HepG2 (cell line): ENCODE results near the gene ASB8.

Experiments used
- CHD2 ChIP-seq: IDR thresholded peaks from 2 replicates; pipeline ENCODE4 v1.6.1; 2011; ENCODE audit warnings: low read depth, low read length, improper control_type of control experiment
- CREM ChIP-seq, 2 experiments: sonication (generic) in 1 of 2; formaldehyde crosslinking in 1 of 2; IDR thresholded peaks; 2 replicates each; pipeline versions ENCODE4 v1.4.0 to v1.6.1; 2016 to 2020; ENCODE audit warnings: antibody characterized with exemption in 1 of 2, mild to moderate bottlenecking in 1 of 2, missing genetic modification reagents in 1 of 2
- CTCF ChIP-seq: sonication (generic); formaldehyde crosslinking; IDR thresholded peaks from 2 replicates; pipeline ENCODE4 v1.5.0; 2020; ENCODE audit warnings: mild to moderate bottlenecking, missing genetic modification reagents, moderate library complexity
- DMAP1 ChIP-seq: IDR thresholded peaks from 2 replicates; pipeline ENCODE4 v1.6.1; 2016
- ETS1 ChIP-seq: sonication (generic); formaldehyde crosslinking; IDR thresholded peaks from 2 replicates; pipeline ENCODE4 v1.4.0; 2020; ENCODE audit warnings: missing genetic modification reagents
- ETV6 ChIP-seq: sonication (generic); formaldehyde crosslinking; conservative IDR thresholded peaks from 2 replicates; pipeline ENCODE4 v1.4.0; 2020; ENCODE audit warnings: missing genetic modification reagents
- NFRKB ChIP-seq: fragments of 450-650 bp; IDR thresholded peaks from 2 replicates; pipeline ENCODE4 v1.6.1; 2017
- POLR2AphosphoS5 ChIP-seq: IDR thresholded peaks from 2 replicates; pipeline ENCODE4 v1.6.1; 2012; ENCODE audit warnings: low read depth, low read length
- REST ChIP-seq, 2 experiments: IDR thresholded peaks; 2 replicates each; pipeline ENCODE4 v1.6.1; 2011 to 2012; ENCODE audit warnings: low read length in 2 of 2, borderline replicate concordance in 1 of 2, low read depth in 1 of 2, mild to moderate bottlenecking in 1 of 2, moderate library complexity in 1 of 2
- TFAP4 ChIP-seq: sonication (generic); IDR thresholded peaks from 2 replicates; pipeline ENCODE4 v1.6.1; 2016; ENCODE audit warnings: low read depth, borderline replicate concordance
- ZBTB3 ChIP-seq: sonication (generic); formaldehyde crosslinking; IDR thresholded peaks from 2 replicates; pipeline ENCODE4 v1.4.0; 2020; ENCODE audit warnings: low read depth, mild to moderate bottlenecking, moderate library complexity, missing genetic modification reagents, borderline replicate concordance
- ZKSCAN1 ChIP-seq: fragments of 150-350 bp; IDR thresholded peaks from 2 replicates; pipeline ENCODE4 v1.6.1; 2014; ENCODE audit warnings: low read length
- ZNF781 ChIP-seq: sonication (generic); formaldehyde crosslinking; IDR thresholded peaks from 2 replicates; pipeline ENCODE4 v1.5.1; 2020; ENCODE audit warnings: borderline replicate concordance, mild to moderate bottlenecking, missing genetic modification reagents; ENCODE audit errors: not compliant biosample characterization

GRCh38 chr12:48119834-48120195, 37.5 kb downstream of the ASB8 start:
- TF ChIP-seq POLR2AphosphoS5 = no peak
- TF ChIP-seq NFRKB = no peak
- TF ChIP-seq ETS1 = no peak
- TF ChIP-seq CHD2 = no peak
- TF ChIP-seq TFAP4 = no peak
- no peak for TF ChIP-seq DMAP1 (CRISPR knock-in tag)
- no peak for TF ChIP-seq CTCF (CRISPR knock-in tag)
- no peak for TF ChIP-seq ZBTB3 (CRISPR knock-in tag)
- TF ChIP-seq ETV6 = no peak
- TF ChIP-seq CREM (IDR thresholded peaks at IDR 0.05) = no peak
- TF ChIP-seq CREM (CRISPR knock-in tag; IDR thresholded peaks at IDR 0.05) = no peak
- TF ChIP-seq ZKSCAN1 = no peak
- no peak for TF ChIP-seq ZNF781
- no peak for TF ChIP-seq REST (IDR thresholded peaks at IDR 0.05; ENCODE audit: borderline replicate concordance in 1 of 2, low read depth in 1 of 2, low read length in 2 of 2)
